Measurements from ENCODE around the gene SLC4A5.
A peak's percentile ranks its signal among the peaks of the same experiment; 100 is the strongest.

- TF ChIP-seq EP300 (IDR thresholded peaks at IDR 0.05) (no peak), POLR2A (IDR thresholded peaks at IDR 0.05) (peak in 1 of 2 donors; percentile 7), CTCF (IDR thresholded peaks at IDR 0.05) (no peak)
These were observed 48.0 kb upstream of the SLC4A5 start for GRCh38 chr2:74391209-74391579.
